Activated naive CD4-positive, alpha-beta T cell treated with anti-CD3 and anti-CD28 coated beads, Interleukin-2, amount 50 U/mL, for 72 hours (primary cell): ENCODE measurements around the gene LIMD2. TPM values are rescaled to one million over a fixed set of nuclear protein-coding genes. Genes with fewer than 3 reads are reported as not detected.
"Not testable (repeated sequence)": the region's sequence is repeated elsewhere in the genome, so short reads cannot be mapped to it uniquely, and the experiment has no call there.

Experiments
- ATAC-seq, 2 donors: fragments of 150-1000 bp; cut with Tn5 transposase; 2 replicates each; pipeline ENCODE4 v1.10.0; 2021; ENCODE audit warnings: mild to moderate bottlenecking in 2 of 2, moderate library complexity in 2 of 2
- DNase-seq, 2 donors: peaks; one replicate each; pipeline ENCODE4 v3.0.0; 2021 to 2022; ENCODE audit warnings: low spot score in 2 of 2
- H3K27ac Mint-ChIP-seq, 2 donors: one replicate each; pipeline ENCODE4 v1.8.0; 2022; ENCODE audit warnings: mild to moderate bottlenecking in 2 of 2, mixed read lengths in 2 of 2
- H3K36me3 Mint-ChIP-seq, 2 donors: one replicate each; pipeline ENCODE4 v1.8.0; 2022; ENCODE audit warnings: mixed read lengths in 2 of 2
- H3K9me3 Mint-ChIP-seq, 2 donors: one replicate each; pipeline ENCODE4 v1.8.0; 2022; ENCODE audit warnings: mixed read lengths in 2 of 2
- total RNA-seq, 2 donors: library from RNA; stranded (reverse); gene quantifications; one replicate each; pipeline ENCODE4 v1.2.3, GENCODE V29; 2022

Gene LIMD2
- 100 to 1,000 TPM in 1 of 2 donors, 10 to 100 TPM in 1; 76.7 to 166 TPM for total RNA-seq

- Mint-ChIP-seq H3K27ac (peak within 1 kb of the TSS; percentile 84 to 94), H3K9me3 (no peaks in the 10 kb centered on the region), H3K36me3 (peaks cover 31 to 44% of the 10 kb centered on the region in 2 donors)
- ATAC-seq (peak; percentile 6 to 36), DNase-seq (peak; percentile 71 to 74)
Measured at GRCh38 chr17:63699638-63700527, at the start of gene LIMD2. TSS of gene LIMD2 (minus strand) at chr17:63700125. CDS start at chr17:63699298, 827 bp downstream.

- peak; percentile 98 to 99 for DNase-seq
- Mint-ChIP-seq H3K36me3 (peaks cover 10 to 15% of the 10 kb centered on the region in 2 donors), H3K27ac (peak within 1 kb of the TSS; percentile 91 to 99), H3K9me3 (no peaks in the 10 kb centered on the region)
- ATAC-seq: peak; percentile 91 to 96
Measured at GRCh38 chr17:63741408-63742173, 41.7 kb upstream of the LIMD2 start, which contains the start of gene STRADA. TSS of gene STRADA (minus strand) at chr17:63741799. CDS start at chr17:63728369, 13,430 bp downstream.

- Mint-ChIP-seq H3K27ac (peak overlapping the region; percentile 91 to 99), H3K36me3 (peaks cover 10 to 15% of the 10 kb centered on the region in 2 donors), H3K9me3 (no peaks in the 10 kb centered on the region)
- ATAC-seq: peak in 1 of 2 donors; percentile 13
- DNase-seq: no peak
Measured at GRCh38 chr17:63741143-63741407, 41.1 kb upstream of the LIMD2 start.

GRCh38 chr17:63740464-63741142 is 40.7 kb upstream of the LIMD2 start:
- Mint-ChIP-seq H3K36me3 (peaks cover 10 to 15% of the 10 kb centered on the region in 2 donors), H3K27ac (peak overlapping the region; percentile 91 to 99), H3K9me3 (no peaks in the 10 kb centered on the region)
- DNase-seq: no peak
- ATAC-seq: no peak

GRCh38 chr17:63735691-63736090 is 35.8 kb upstream of the LIMD2 start:
- Mint-ChIP-seq H3K36me3 (peaks cover 3 to 9% of the 10 kb centered on the region in 2 donors), H3K9me3 (no peaks in the 10 kb centered on the region), H3K27ac (no peak overlapping the region)
- DNase-seq (no peak), ATAC-seq (no peak)

- Mint-ChIP-seq H3K27ac (no peak overlapping the region), H3K9me3 (no peaks in the 10 kb centered on the region), H3K36me3 (no peaks in the 10 kb centered on the region)
- no peak for DNase-seq
- no peak for ATAC-seq
Measured at GRCh38 chr17:63722403-63722802, 22.5 kb upstream of the LIMD2 start.

- H3K9me3 Mint-ChIP-seq, ATAC-seq, H3K27ac Mint-ChIP-seq, H3K36me3 Mint-ChIP-seq, DNase-seq: not testable (repeated sequence)
Measured at GRCh38 chr17:63720194-63720593, 20.3 kb upstream of the LIMD2 start.

- Mint-ChIP-seq H3K9me3 (no peaks in the 10 kb centered on the region), H3K36me3 (peaks cover 0 to 5% of the 10 kb centered on the region in 2 donors), H3K27ac (peak overlapping the region in 1 of 2 donors; percentile 16)
- ATAC-seq: no peak
- DNase-seq: no peak
Measured at GRCh38 chr17:63718988-63719387, 19.1 kb upstream of the LIMD2 start.

GRCh38 chr17:63716426-63716825 is 16.5 kb upstream of the LIMD2 start:
- DNase-seq (no peak), ATAC-seq (no peak)
- peaks cover 0 to 5% of the 10 kb centered on the region in 2 donors for H3K36me3 Mint-ChIP-seq
- H3K27ac Mint-ChIP-seq: no peak overlapping the region
- no peaks in the 10 kb centered on the region for H3K9me3 Mint-ChIP-seq

- Mint-ChIP-seq H3K9me3 (no peaks in the 10 kb centered on the region), H3K36me3 (peaks cover 1 to 5% of the 10 kb centered on the region in 2 donors), H3K27ac (peak overlapping the region; percentile 37 to 51)
- no peak for DNase-seq
- no peak for ATAC-seq
Measured at GRCh38 chr17:63714550-63715277, 14.8 kb upstream of the LIMD2 start.

- DNase-seq (no peak), ATAC-seq (no peak)
- H3K9me3 Mint-ChIP-seq: no peaks in the 10 kb centered on the region
- peaks cover 12 to 13% of the 10 kb centered on the region in 2 donors for H3K36me3 Mint-ChIP-seq
- peak overlapping the region; percentile 37 to 69 for H3K27ac Mint-ChIP-seq
Measured at GRCh38 chr17:63709110-63709509, 9.2 kb upstream of the LIMD2 start.

GRCh38 chr17:63707151-63707550 is 7.2 kb upstream of the LIMD2 start:
- peaks cover 21 to 23% of the 10 kb centered on the region in 2 donors for H3K36me3 Mint-ChIP-seq

GRCh38 chr17:63706336-63707082 is 6.6 kb upstream of the LIMD2 start:
- Mint-ChIP-seq H3K27ac (peak overlapping the region in 1 of 2 donors; percentile 69), H3K36me3 (peaks cover 22 to 27% of the 10 kb centered on the region in 2 donors), H3K9me3 (no peaks in the 10 kb centered on the region)
- no peak for DNase-seq
- ATAC-seq: no peak

More at GRCh38 chr17:63707151-63707550, 7.2 kb upstream of the LIMD2 start:
- DNase-seq (no peak), ATAC-seq (no peak)
- no peaks in the 10 kb centered on the region for H3K9me3 Mint-ChIP-seq
- peak overlapping the region in 1 of 2 donors; percentile 69 for H3K27ac Mint-ChIP-seq

GRCh38 chr17:63705657-63706056 is 5.7 kb upstream of the LIMD2 start:
- Mint-ChIP-seq H3K9me3 (no peaks in the 10 kb centered on the region), H3K27ac (peak overlapping the region; percentile 6 to 69), H3K36me3 (peaks cover 28 to 31% of the 10 kb centered on the region in 2 donors)
- DNase-seq (no peak), ATAC-seq (no peak)

- Mint-ChIP-seq H3K9me3 (no peaks in the 10 kb centered on the region), H3K36me3 (peaks cover 28 to 31% of the 10 kb centered on the region in 2 donors), H3K27ac (peak overlapping the region in 1 of 2 donors; percentile 69)
- no peak for ATAC-seq
- DNase-seq: no peak
Measured at GRCh38 chr17:63704836-63705235, 4.9 kb upstream of the LIMD2 start.
